HepG2 (cell line): ENCODE data around the gene SAE1. TPM values are rescaled to one million over a fixed set of nuclear protein-coding genes. Genes with fewer than 3 reads are reported as not detected.

Source experiments
- DMAP1 ChIP-seq: IDR thresholded peaks from 2 replicates; pipeline ENCODE4 v1.6.1; 2016
- FOXC1 ChIP-seq: sonication (generic); formaldehyde crosslinking; IDR thresholded peaks from 2 replicates; pipeline ENCODE4 v1.8.0; 2022; ENCODE audit warnings: mild to moderate bottlenecking, missing genetic modification reagents, borderline replicate concordance
- JUNB ChIP-seq: sonication (generic); formaldehyde crosslinking; IDR thresholded peaks from 2 replicates; pipeline ENCODE4 v1.8.0; 2022; ENCODE audit warnings: missing genetic modification reagents, mild to moderate bottlenecking, borderline replicate concordance
- MXD4 ChIP-seq: IDR thresholded peaks from 2 replicates; pipeline ENCODE4 v1.6.1; 2016; ENCODE audit warnings: mild to moderate bottlenecking, missing biosample characterization, missing genetic modification reagents
- NFE2L1 ChIP-seq: sonication (generic); formaldehyde crosslinking; IDR thresholded peaks from 2 replicates; pipeline ENCODE4 v1.4.0; 2020; ENCODE audit warnings: missing genetic modification reagents, mild to moderate bottlenecking, borderline replicate concordance
- NR3C1 ChIP-seq: sonication (generic); formaldehyde crosslinking; IDR thresholded peaks from 2 replicates; pipeline ENCODE4 v1.4.0; 2020; ENCODE audit warnings: missing genetic modification reagents
- PHF21A ChIP-seq: sonication (generic); formaldehyde crosslinking; IDR thresholded peaks from 2 replicates; pipeline ENCODE4 v1.5.0; 2020; ENCODE audit warnings: mild to moderate bottlenecking, missing genetic modification reagents
- SALL2 ChIP-seq: sonication (generic); formaldehyde crosslinking; IDR thresholded peaks from 2 replicates; pipeline ENCODE4 v1.8.1; 2023; ENCODE audit warnings: mild to moderate bottlenecking, missing genetic modification reagents, inconsistent platforms
- SOX6 ChIP-seq, 2 experiments: fragments of 450-650 bp in 1 of 2; sonication (generic) in 1 of 2; formaldehyde crosslinking in 1 of 2; IDR thresholded peaks; 2 replicates each; pipeline versions ENCODE4 v1.4.0 to v1.6.1; 2017 to 2020; ENCODE audit warnings: antibody characterized with exemption in 1 of 2, mild to moderate bottlenecking in 1 of 2, missing genetic modification reagents in 1 of 2
- TEAD2 ChIP-seq: sonication (generic); formaldehyde crosslinking; IDR thresholded peaks from 2 replicates; pipeline ENCODE4 v1.9.0; 2021; ENCODE audit warnings: missing genetic modification reagents
- ZBTB8A ChIP-seq: sonication (generic); formaldehyde crosslinking; IDR thresholded peaks from 2 replicates; pipeline ENCODE4 v1.4.0; 2020; ENCODE audit warnings: mild to moderate bottlenecking, low read depth, missing genetic modification reagents, borderline replicate concordance
- ZNF101 ChIP-seq: sonication (generic); formaldehyde crosslinking; IDR thresholded peaks from 2 replicates; pipeline ENCODE4 v1.4.0; 2020; ENCODE audit warnings: mild to moderate bottlenecking, low read depth, missing genetic modification reagents, borderline replicate concordance
- ZNF224 ChIP-seq: sonication (generic); formaldehyde crosslinking; IDR thresholded peaks from 2 replicates; pipeline ENCODE4 v1.5.0; 2020; ENCODE audit warnings: mild to moderate bottlenecking, missing genetic modification reagents
- ZNF383 ChIP-seq: sonication (generic); formaldehyde crosslinking; IDR thresholded peaks from 2 replicates; pipeline ENCODE4 v1.4.0; 2020; ENCODE audit warnings: missing genetic modification reagents, mild to moderate bottlenecking, borderline replicate concordance
- ZNF724P ChIP-seq: sonication (generic); formaldehyde crosslinking; IDR thresholded peaks from 2 replicates; pipeline ENCODE4 v1.8.0; 2022; ENCODE audit warnings: missing genetic modification reagents, borderline replicate concordance
- polyA plus RNA-seq, 8 experiments: library from polyadenylated mRNA; depleted of rRNA in 3 of 8; stranded (reverse) in 7 of 8; unstranded in 1 of 8; fragments of >200 nt; fragmentation: Illumina TruSeq in 4 of 8; extraction: Trizol in 4 of 8; gene quantifications; 2 replicates each; pipeline versions ENCODE4 v1.2.1 to v1.2.3, GENCODE V29; 2011 to 2016; ENCODE audit warnings: low read depth in 4 of 8, missing spikeins in 1 of 8, mixed read lengths in 1 of 8; ENCODE audit not compliant: insufficient read depth in 1 of 8
- total RNA-seq, 5 experiments: library from RNA; depleted of rRNA; stranded (reverse); fragments of >200 nt; fragmentation: Illumina TruSeq; extraction: Trizol; gene quantifications; 2 replicates each; pipeline ENCODE4 v1.2.3, GENCODE V29; 2016; ENCODE audit warnings: low read depth in 1 of 5
- TF ChIP-seq, protein P1 (sequence below): sonication (generic); formaldehyde crosslinking; IDR thresholded peaks from 2 replicates; pipeline ENCODE4 v1.8.0; 2022; ENCODE audit warnings: missing genetic modification reagents, low read depth, mild to moderate bottlenecking, borderline replicate concordance
- TF ChIP-seq, protein P2 (sequence below): sonication (generic); formaldehyde crosslinking; conservative IDR thresholded peaks from 2 replicates; pipeline ENCODE4 v1.8.0; 2022; ENCODE audit warnings: low read depth, missing genetic modification reagents
- TF ChIP-seq, protein P3 (sequence below), 2 experiments: fragments of 450-650 bp in 1 of 2; sonication (generic) in 1 of 2; formaldehyde crosslinking in 1 of 2; IDR thresholded peaks; 2 replicates each; pipeline versions ENCODE4 v1.6.1 to v1.8.0; 2016 to 2022; ENCODE audit warnings: antibody characterized with exemption in 1 of 2, mild to moderate bottlenecking in 1 of 2, missing genetic modification reagents in 1 of 2

SAE1 gene
- total and polyA plus RNA-seq, 2 of the 13 experiments (the other 11 are each of a cell fraction or from before 2014, with no cell fraction given) = 87.6 to 197 TPM

DNA sequence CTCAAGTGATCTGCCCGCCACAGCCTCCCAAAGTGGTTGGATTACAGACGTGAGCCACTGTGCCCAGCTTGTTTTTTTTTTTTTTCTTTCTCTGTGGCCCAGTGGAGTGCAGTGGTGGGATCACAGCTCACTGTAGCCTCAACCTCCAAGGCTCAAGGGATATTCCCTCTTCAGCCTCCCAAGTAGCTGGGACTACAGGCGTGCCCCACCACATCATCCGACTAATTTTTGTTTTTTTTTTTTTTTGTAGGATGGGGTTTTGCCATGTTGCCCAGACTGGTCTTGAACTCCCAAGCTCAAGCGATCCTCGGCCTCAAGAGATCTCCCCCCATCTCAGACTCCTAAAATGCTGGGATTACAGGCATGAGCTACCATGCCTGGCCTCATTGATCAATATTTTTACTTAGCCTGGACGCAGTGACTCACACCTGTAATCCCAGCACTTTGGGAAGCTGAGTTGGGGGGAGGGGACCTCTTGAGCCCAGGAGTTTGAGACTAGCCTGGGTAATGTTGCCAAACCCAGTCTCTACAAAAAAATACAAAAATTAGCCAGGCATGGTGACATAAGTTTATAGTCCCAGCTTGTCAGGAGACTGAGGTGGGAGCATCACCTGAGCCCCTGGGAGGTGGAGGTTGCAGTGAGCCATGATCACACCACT is 1.7 kb downstream of the SAE1 start (continued):
- TF ChIP-seq ZNF224 (no peak), NR3C1 (CRISPR knock-in tag) (no peak), ZNF383 (no peak), FOXC1 (CRISPR knock-in tag) (no peak), TEAD2 (CRISPR knock-in tag) (no peak), JUNB (CRISPR knock-in tag) (0 out of 2 replicates have a peak, but pooled peaks have one; percentile 34), ZNF724P (no peak), ZNF101 (CRISPR knock-in tag) (no peak), DMAP1 (CRISPR knock-in tag) (no peak), ZBTB8A (CRISPR knock-in tag) (no peak), MXD4 (CRISPR knock-in tag) (no peak), SALL2 (CRISPR knock-in tag) (no peak), NFE2L1 (CRISPR knock-in tag) (no peak), SOX6 (IDR thresholded peaks at IDR 0.05) (no peak), SOX6 (CRISPR knock-in tag; IDR thresholded peaks at IDR 0.05) (no peak), PHF21A (CRISPR knock-in tag) (no peak)
- TF ChIP-seq, protein P1, sequence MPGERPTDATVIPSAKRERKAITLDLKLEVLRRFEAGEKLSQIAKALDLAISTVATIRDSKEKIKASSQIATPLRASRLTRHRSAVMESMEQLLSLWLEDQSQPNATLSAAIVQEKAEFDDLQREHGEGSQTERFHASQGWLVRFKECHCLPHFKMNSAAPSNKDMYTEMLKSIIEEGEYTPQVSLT (CRISPR knock-in tag) = no peak
- TF ChIP-seq, protein P2, sequence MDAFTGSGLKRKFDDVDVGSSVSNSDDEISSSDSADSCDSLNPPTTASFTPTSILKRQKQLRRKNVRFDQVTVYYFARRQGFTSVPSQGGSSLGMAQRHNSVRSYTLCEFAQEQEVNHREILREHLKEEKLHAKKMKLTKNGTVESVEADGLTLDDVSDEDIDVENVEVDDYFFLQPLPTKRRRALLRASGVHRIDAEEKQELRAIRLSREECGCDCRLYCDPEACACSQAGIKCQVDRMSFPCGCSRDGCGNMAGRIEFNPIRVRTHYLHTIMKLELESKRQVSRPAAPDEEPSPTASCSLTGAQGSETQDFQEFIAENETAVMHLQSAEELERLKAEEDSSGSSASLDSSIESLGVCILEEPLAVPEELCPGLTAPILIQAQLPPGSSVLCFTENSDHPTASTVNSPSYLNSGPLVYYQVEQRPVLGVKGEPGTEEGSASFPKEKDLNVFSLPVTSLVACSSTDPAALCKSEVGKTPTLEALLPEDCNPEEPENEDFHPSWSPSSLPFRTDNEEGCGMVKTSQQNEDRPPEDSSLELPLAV (CRISPR knock-in tag) = no peak
- TF ChIP-seq, protein P3, sequence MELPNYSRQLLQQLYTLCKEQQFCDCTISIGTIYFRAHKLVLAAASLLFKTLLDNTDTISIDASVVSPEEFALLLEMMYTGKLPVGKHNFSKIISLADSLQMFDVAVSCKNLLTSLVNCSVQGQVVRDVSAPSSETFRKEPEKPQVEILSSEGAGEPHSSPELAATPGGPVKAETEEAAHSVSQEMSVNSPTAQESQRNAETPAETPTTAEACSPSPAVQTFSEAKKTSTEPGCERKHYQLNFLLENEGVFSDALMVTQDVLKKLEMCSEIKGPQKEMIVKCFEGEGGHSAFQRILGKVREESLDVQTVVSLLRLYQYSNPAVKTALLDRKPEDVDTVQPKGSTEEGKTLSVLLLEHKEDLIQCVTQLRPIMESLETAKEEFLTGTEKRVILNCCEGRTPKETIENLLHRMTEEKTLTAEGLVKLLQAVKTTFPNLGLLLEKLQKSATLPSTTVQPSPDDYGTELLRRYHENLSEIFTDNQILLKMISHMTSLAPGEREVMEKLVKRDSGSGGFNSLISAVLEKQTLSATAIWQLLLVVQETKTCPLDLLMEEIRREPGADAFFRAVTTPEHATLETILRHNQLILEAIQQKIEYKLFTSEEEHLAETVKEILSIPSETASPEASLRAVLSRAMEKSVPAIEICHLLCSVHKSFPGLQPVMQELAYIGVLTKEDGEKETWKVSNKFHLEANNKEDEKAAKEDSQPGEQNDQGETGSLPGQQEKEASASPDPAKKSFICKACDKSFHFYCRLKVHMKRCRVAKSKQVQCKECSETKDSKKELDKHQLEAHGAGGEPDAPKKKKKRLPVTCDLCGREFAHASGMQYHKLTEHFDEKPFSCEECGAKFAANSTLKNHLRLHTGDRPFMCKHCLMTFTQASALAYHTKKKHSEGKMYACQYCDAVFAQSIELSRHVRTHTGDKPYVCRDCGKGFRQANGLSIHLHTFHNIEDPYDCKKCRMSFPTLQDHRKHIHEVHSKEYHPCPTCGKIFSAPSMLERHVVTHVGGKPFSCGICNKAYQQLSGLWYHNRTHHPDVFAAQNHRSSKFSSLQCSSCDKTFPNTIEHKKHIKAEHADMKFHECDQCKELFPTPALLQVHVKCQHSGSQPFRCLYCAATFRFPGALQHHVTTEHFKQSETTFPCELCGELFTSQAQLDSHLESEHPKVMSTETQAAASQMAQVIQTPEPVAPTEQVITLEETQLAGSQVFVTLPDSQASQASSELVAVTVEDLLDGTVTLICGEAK (IDR thresholded peaks at IDR 0.05) = no peak
- TF ChIP-seq, protein P3 (CRISPR knock-in tag; IDR thresholded peaks at IDR 0.05) = no peak
